ENCODE measurements around the gene TRIM16.
"Not testable (repeated sequence)": the region's sequence is repeated elsewhere in the genome, so short reads cannot be mapped to it uniquely, and the experiment has no call there.

Gene TRIM16

GRCh38 chr17:15649861-15650421, 34.2 kb downstream of the TRIM16 start:
- in situ Hi-C loops (cut with MboI; ENCODE audit: low pct_unique_long_range_greater_than_20kb, low sequenced_read_pairs, unreplicated experiment) = no loop called here
- DNase-seq (ENCODE audit: low spot score) = no peak

DNA sequence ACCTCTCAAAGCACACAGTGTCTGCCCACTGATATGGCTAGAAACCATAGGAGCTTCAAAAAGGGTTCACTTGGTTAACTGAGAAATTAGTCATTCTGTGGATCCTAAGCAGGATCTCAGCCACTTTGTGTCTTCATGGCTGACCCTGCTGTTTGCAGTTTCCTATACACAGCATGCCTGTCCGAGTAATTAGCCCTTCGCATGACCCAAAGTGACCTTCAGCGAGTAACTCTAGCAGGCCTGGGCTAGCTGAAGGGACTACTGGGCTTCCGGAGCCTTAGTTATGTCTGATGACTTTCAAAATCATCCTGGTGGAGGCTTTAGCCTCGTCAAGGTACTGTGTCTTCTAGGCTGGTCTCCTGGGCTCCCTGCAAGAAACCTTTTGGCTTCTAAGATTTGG, 35.7 kb downstream of the TRIM16 start:
- no peak for TF ChIP-seq CTCF (IDR thresholded peaks at IDR 0.05; ENCODE audit: extremely low read depth, insufficient read depth, missing control alignments)
- in situ Hi-C loops (cut with MboI; ENCODE audit: low pct_unique_long_range_greater_than_20kb, low sequenced_read_pairs, unreplicated experiment) = no loop called here
- DNase-seq (ENCODE audit: low spot score) = peak; percentile 1

More at GRCh38 chr17:15649861-15650421, 34.2 kb downstream of the TRIM16 start:
- no peak for TF ChIP-seq CTCF (IDR thresholded peaks at IDR 0.05; ENCODE audit: extremely low read depth, insufficient read depth, missing control alignments)

- peak; percentile 1 for DNase-seq (ENCODE audit: low spot score)
- in situ Hi-C loops (cut with MboI; ENCODE audit: low pct_unique_long_range_greater_than_20kb, low sequenced_read_pairs, unreplicated experiment) = not testable (repeated sequence)
These were observed 38.2 kb downstream of the TRIM16 start for GRCh38 chr17:15645942-15646312.

DNA sequence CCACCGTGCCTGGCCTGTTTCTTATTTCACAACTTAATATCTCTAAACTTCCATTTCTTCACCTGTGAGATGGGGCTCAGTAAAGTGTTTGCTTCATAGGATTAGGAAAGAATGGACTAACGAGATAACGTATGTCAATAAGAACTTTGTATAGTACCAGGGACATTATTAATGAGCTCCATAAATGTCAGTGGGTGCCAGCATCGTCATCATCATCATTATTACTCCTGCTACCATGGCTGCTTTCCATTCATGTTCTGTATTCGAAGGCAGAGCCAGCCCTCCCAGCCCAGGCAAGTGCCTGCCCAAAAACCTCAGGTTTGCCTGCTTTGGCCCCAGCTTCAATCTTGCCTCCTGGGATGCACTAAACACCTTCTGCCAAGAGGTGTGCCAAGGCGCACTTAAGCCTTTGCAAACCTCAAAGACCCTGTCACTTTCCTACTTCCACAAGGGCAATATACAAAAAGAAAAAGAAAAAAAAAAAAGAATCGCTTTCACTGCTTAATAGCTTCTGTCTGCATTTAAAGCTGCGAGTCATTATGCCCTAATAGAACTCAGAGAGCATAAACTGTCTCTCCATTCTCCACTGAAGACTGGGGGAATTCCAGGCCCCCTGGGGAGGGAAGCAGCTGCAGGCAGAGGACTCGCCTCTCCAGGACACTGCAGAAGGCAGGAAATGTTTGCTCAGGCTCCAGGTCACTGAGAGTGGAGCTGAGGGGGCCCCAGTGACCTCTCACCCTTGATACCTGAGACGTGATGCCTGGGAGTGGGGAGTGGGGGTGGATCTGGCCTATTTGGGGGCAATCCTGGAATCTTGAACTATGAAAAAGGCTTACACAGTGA, 38.8 kb downstream of the TRIM16 start:
- DNase-seq (ENCODE audit: low spot score) = peak; percentile 1
- in situ Hi-C loops (cut with MboI; ENCODE audit: low pct_unique_long_range_greater_than_20kb, low sequenced_read_pairs, unreplicated experiment) = not testable (repeated sequence)

DNA sequence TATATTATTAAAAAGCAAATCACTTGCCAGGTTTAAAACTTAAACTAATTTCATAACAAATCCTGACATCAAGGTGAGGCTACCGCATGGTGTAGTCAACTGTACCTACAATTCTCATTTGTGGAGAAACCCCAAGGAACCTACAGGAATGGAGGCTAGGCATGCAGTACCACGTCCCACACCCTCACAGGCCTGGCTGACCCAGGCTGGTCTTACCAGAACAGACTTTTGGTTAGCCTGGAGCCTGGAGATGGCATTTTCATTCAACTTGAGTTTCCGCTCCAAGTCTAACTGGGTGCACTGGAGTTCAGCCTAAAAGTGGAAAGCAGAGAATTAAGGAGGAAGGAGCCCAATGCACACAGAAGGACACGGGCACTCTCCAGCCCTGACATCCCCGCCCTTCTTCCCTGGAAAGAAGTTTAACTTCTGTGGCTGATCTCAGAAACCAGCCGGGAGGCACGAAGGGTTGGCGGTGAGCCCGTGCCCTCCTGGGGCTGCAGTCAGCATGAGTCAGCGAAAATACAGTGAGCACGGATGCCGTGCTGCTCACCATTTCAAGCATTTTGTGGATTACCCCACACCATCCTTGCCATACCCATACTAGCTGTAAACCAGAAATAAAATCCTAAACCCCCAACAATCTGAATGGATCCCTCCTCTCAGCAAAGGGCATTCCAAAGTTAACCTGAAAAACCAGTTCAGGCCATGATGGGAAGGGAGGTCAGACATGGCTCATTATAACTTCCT, 41.4 kb downstream of the TRIM16 start:
- DNase-seq (ENCODE audit: low spot score); in situ Hi-C loops (cut with MboI; ENCODE audit: low pct_unique_long_range_greater_than_20kb, low sequenced_read_pairs, unreplicated experiment): not testable (repeated sequence)

DNA sequence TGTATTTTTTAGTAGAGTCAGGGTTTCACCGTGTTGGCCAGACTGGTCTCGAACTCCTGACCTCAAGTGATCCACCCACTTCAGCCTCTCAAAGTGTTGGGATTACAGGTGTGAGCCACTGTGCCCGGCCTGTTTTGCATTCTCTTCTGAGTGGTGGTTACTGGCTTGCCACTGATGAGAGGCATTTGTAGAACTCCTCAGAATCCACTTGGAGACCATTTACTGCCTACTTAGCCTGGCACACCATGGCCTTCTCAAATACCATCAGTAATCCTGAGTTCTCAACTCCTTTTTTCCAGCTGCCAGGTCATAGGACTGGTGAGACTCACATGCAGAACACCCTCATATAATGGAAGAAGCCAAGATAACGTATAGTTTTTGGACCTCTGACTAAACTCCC, 42.1 kb downstream of the TRIM16 start:
- DNase-seq (ENCODE audit: low spot score); in situ Hi-C loops (cut with MboI; ENCODE audit: low pct_unique_long_range_greater_than_20kb, low sequenced_read_pairs, unreplicated experiment): not testable (repeated sequence)

GRCh38 chr17:15630930-15631453, 53.1 kb downstream of the TRIM16 start:
- in situ Hi-C loops (cut with MboI; ENCODE audit: low pct_unique_long_range_greater_than_20kb, low sequenced_read_pairs, unreplicated experiment); DNase-seq (ENCODE audit: low spot score): not testable (repeated sequence)

DNA sequence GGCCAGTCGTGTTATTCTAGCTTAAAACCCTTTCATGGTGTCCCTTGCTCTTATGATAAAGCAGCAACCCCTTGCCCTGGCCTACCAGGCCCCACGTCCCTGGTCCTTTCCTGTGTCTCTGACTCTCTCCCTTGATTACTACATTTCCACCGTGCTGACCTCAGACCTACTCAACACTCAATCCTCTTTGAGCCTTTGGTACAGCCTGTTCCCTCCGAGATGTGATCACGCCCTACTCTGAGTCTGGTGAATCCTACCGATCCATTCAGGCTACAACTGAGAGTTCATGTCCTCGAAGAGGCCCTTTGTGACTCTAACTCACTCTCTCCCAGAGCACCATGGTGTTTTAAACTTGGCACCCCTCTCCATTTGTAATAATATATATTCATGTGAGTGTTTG, 54.1 kb downstream of the TRIM16 start:
- not testable (repeated sequence) for DNase-seq (ENCODE audit: low spot score)

GRCh38 chr17:15623661-15624209, 60.4 kb downstream of the TRIM16 start:
- DNase-seq (ENCODE audit: low spot score); in situ Hi-C loops (cut with MboI; ENCODE audit: low pct_unique_long_range_greater_than_20kb, low sequenced_read_pairs, unreplicated experiment): not testable (repeated sequence)

More for the DNA sequence above, 54.1 kb downstream of the TRIM16 start:
- in situ Hi-C loops (cut with MboI; ENCODE audit: low pct_unique_long_range_greater_than_20kb, low sequenced_read_pairs, unreplicated experiment) = not testable (repeated sequence)

DNA sequence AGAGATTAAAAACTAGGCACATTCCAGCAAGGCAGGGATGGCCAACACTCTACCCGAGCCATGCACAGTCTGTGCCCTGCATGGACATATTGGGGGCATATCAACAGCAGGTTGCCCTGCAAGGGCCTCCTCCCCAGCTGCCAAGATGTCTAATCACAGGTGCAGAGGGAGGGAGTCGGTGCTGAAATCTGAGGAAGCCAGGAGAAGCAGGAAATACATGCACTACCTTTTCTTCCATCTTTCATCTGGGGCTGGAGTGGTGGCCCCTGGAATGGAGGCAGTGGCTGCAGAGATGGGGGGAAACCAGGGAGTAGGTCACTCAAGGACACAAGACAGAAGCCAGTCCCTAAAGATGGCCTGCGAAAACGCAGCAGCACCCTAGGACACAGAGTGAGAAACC, 60.9 kb downstream of the TRIM16 start:
- in situ Hi-C loops (cut with MboI; ENCODE audit: low pct_unique_long_range_greater_than_20kb, low sequenced_read_pairs, unreplicated experiment); DNase-seq (ENCODE audit: low spot score): not testable (repeated sequence)

DNA sequence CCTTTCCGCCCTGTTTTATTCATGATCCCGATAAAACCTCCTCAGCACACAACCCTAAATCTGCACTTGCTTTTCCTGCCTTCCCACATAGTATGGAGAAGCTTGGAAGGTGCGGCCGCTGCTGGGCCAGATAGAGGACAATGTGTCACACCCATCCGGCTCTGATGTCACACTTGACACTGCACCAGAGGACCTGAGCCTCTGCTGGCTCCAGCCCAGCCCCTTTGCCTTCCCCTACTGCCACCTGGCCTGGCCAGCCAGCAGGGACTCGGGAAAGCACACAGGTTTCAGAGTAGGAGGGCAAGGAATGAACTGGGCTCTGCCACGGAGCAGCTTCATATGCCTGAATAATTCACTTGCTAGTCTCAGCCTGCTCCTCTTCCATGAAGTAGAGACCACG, 62.0 kb downstream of the TRIM16 start:
- in situ Hi-C loops (cut with MboI; ENCODE audit: low pct_unique_long_range_greater_than_20kb, low sequenced_read_pairs, unreplicated experiment); DNase-seq (ENCODE audit: low spot score): not testable (repeated sequence)

GRCh38 chr17:15619331-15620058, 64.6 kb downstream of the TRIM16 start, which contains the start of gene FBXW10B:
Gene FBXW10B, minus strand, starts transcription at chr17:15619704. Its CDS starts 192 bp downstream, at chr17:15619512.
- in situ Hi-C loops (cut with MboI; ENCODE audit: low pct_unique_long_range_greater_than_20kb, low sequenced_read_pairs, unreplicated experiment); DNase-seq (ENCODE audit: low spot score): not testable (repeated sequence)

- in situ Hi-C loops (cut with MboI; ENCODE audit: low pct_unique_long_range_greater_than_20kb, low sequenced_read_pairs, unreplicated experiment); DNase-seq (ENCODE audit: low spot score): not testable (repeated sequence)
These were observed 67.3 kb downstream of the TRIM16 start for GRCh38 chr17:15616828-15617227.

DNA sequence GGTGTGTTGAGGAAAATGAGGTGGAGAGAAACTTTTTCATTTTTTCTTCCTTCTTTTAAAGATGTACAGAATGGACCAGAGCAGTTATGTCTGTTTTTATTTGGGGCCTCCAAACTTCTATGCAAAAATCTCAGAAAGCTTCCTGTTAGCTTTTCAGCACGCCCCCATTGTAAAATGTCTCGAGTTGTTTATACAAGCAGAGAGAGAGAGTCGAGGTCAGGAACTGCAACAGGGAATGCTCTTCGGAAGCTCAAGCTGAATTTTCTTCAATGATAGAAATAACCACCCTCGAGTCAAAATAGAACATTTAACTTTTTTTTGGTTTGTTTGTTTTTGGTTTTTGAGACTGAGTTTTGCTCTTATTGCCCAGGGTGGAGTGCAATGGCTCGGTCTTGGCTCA, 68.3 kb downstream of the TRIM16 start:
- in situ Hi-C loops (cut with MboI; ENCODE audit: low pct_unique_long_range_greater_than_20kb, low sequenced_read_pairs, unreplicated experiment); DNase-seq (ENCODE audit: low spot score): not testable (repeated sequence)

Data from GM13977 (cell line).